GM19239 (cell line): Measurements from ENCODE around the gene SBF2.
"Not testable (repeated sequence)": the region's sequence is repeated elsewhere in the genome, so short reads cannot be mapped to it uniquely, and the experiment has no call there.

Experiments used
- DNase-seq: peaks from one replicate; pipeline ENCODE4 v3.0.0; 2011; ENCODE audit warnings: low spot score; ENCODE audit not compliant: insufficient read length
- FAIRE-seq: peaks from 2 replicates; lab custom pipeline; 2011; peaks lifted over from hg19 to GRCh38; lab: Jason Lieb, UNC

The SBF2 gene

GRCh38 chr11:10087923-10088225 lies 206.1 kb downstream of the SBF2 start:
- DNase-seq, FAIRE-seq: not testable (repeated sequence)

DNA sequence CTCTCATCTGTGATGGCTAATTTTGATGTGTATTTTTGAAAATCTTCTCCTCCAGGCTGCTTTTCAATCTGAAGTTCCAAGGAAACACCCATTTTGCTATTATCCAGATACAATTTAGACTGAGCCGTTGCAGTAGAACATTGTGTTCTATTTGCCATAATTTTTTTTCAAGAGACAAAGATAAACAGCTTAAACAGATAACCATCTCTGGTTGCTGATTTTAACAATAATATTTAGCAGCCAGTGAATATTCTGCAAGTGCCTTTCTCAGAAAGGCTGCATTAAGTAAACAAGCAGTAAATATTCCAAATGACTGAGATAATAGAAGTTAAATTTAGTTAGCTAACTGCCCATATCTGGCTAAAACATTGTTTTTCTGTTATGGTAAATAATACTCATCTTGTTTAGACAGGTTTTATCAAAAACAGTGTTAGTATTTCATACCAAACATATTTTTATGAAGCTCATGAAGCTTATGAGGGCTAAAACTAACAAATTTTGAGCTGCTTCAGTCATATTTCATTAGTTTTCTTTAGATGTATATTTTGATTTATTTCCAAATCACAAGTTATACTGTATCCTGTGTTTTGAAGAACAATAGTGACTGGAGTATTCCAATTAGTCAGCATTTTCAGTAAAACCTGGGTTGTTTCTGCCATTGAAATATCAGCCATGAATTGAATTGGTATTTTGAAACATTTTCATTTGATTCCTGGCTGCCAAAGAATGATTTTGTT lies 206.7 kb downstream of the SBF2 start:
- no peak for DNase-seq
- FAIRE-seq: no peak

- FAIRE-seq (no peak), DNase-seq (no peak)
These were observed 213.9 kb downstream of the SBF2 start for GRCh38 chr11:10080138-10080537.

DNA sequence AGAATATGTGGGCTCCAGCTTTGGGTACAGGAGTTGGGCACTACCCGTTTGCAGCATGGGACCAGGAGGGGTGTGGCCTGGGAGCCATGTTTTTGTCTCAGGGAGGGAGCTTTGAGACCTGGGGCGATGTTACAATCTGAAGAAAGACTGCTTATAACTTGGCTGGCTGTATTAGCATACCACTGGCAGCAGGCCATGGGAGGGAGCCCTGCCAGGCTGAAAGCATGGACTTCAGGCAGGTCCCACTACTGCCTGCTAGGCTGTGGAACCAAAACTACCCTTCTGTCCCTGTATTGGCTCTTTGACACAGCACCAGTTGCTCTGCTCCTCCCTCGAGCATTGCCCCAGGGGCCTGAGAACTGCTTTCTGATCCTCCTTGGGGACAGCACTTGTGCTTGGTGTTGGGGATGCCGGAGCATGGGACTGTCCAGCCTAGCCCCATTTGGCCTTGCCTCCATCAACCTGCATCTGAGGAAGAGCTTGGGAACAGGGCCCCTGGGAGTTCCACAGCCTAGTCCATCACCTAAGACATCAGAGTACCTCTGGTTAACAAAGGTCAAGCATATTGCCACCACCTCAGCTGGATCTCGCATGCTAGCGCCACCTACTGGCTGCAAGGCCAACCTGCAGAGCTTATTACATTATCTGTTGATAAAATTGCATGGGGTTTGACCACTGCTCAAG lies 217.4 kb downstream of the SBF2 start:
- DNase-seq (peak; percentile 15), FAIRE-seq (no peak)

DNA sequence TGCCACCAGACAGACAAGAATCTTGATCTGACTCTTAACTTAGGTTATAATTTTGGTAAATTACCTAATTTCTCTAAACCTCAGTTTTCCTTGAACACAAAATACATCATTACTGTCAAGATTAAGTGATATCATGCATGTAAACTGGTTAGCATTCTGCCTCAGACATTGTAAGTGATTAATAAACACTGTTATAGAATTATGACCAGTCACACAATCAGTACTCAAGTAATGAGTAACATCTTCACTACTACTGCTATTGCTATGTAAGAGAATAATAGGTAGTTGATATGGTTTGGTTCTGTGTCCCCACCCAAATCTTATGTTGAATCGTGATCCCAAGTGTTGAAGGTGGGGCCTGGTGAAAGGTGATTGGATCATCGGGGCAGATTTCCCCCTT lies 218.9 kb downstream of the SBF2 start:
- DNase-seq: no peak
- FAIRE-seq: no peak

DNA sequence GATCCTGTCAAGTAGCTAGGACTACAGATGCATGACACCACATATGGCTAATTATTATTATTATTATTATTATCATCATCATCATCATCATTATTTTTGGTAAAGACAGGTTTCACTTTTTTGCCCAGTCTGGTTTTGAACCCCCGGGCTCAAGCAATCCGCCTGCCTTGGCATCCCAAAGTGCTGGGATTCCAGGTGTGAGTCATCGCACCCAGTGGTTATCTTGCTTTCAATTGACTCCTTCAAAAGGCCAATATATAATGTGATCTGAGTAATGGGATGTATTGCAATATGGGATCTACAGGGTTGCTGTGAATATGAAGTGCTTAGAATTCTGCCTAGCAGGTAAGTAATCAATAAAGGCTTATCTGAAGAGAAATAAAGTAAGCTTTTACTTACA lies 221.2 kb downstream of the SBF2 start:
- DNase-seq: no peak
- no peak for FAIRE-seq

GRCh38 chr11:10072142-10072541 lies 221.9 kb downstream of the SBF2 start:
- FAIRE-seq: no peak
- no peak for DNase-seq

DNA sequence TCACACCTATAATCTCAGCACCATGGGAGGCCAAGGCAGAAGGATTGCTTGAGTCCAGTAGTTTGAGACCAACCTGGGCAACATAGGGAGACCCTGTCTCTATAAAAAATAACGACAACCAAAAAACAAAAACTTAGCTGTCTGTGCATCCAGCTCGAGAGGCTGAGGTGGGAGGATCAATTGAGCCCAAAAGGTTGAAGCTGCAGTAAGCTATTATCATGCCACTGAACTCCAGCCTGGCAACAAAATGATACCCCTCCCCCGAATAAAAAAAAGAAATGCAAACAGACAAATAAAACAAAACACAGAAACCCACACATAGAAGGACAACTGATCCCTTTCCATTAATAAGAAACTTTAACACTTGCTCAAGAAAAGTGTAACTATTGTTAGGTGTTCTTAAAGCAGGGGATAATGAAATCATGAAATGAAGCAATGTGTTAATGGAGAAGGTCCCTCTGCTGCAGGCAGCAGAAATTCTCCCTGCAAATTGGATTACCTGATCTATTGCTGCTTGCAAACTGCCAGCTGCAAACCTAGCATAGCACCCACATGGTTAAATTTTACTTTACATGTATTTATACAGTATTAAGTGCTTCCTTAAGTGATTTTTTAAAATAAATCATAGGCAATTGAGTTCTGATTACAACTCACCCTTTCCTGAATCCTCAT lies 226.3 kb downstream of the SBF2 start:
- no peak for FAIRE-seq
- DNase-seq: no peak

GRCh38 chr11:10066441-10066840 lies 227.6 kb downstream of the SBF2 start:
- DNase-seq: no peak
- FAIRE-seq: no peak

DNA sequence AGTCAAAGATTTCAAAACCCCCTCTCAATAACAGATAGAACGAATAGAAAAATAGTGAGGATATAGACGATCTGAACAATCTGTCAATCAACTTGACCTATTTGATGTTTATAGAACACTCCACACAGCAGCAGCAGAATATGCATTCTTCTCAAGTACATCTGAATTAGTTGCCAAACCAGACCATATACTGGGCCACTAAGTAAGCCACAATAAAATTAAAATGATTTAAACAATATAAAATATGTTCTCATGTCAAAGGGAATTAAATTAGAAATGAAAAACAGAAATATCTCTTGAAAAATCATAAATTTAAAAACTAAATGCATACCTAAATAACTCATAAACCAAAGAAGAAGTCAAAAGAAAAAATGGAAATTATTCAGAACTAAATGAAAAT lies 229.2 kb downstream of the SBF2 start:
- no peak for DNase-seq
- FAIRE-seq: no peak

GRCh38 chr11:10058356-10058755 lies 235.7 kb downstream of the SBF2 start:
- FAIRE-seq (no peak), DNase-seq (no peak)

GRCh38 chr11:10051868-10052586 lies 242.0 kb downstream of the SBF2 start:
- FAIRE-seq (no peak), DNase-seq (no peak)

DNA sequence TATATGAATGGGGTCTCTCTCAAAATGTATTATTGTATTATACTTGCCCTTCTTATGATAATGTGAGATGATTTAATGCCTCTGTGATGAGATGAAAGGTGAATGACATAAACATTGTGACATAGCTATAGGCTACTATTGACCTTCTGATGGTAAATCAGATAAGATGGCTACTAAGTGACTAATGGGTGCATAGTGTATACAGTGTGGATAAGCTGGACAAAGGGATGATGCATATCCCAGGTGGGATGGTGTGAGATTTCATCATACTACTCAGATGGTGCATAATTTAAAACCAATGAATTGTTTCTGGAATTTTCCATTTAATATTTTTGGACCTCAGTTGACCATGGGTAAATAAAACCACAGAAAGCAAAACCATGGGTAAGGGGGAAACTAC lies 243.5 kb downstream of the SBF2 start:
- DNase-seq (no peak), FAIRE-seq (no peak)

DNA sequence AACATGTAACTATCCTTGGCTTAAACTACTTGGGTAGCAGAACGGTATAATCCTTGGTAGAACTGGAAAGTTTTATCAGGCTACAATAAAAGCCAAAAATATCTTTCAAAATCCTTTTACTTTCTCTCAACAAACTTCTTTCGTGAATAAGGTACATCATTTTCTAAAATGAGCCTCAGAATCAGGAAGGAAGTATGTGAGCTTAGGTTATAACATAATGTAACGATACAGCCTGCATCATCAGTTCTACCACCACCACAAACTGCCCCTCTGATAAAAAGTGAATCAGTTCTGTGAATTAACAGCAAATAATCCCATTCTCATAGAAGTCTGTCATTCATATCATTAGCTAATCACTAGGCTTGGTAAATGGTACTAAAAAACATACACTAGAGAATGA lies 244.3 kb downstream of the SBF2 start:
- DNase-seq (no peak), FAIRE-seq (no peak)

- FAIRE-seq: no peak
- DNase-seq: no peak
These were observed 245.7 kb downstream of the SBF2 start for GRCh38 chr11:10048350-10048749.

DNA sequence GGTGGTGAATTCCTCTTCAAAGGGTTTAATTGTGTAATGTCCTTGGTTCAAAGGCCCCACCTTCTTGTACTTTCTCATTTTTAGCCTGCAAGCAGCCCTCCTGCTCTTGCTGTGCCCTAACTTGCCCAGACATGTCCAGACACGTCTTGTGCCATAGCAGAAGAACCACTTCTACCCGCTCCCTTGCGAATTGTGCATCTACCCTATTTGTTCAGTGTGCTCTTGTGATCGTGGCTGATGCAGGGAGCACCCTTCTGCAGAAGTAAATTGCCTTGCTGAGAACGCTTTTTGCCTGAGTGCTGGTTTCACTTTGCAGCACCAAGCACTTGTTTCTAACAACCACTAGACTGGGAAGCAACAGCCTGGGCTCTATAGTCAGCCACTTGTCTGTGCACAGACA lies 249.4 kb downstream of the SBF2 start:
- DNase-seq (no peak), FAIRE-seq (no peak)

DNA sequence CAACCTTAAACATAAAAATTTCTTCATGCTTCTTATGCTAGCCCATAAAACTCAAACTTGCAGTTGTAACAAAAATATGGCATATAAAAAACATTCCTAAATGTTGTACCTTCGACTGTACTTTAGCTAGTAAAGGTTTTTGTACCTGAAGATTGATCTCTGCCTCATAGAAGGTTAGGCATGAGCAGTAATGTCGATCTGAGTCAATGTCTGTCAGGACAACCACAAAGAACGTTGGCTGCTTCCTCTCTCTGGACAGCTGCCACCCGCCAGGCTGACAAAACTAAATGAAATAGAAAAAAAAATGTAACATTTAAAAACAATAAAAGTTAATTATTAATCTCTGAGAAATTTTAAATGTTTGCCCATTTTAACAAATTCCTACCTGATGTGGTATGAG lies 251.3 kb downstream of the SBF2 start:
- FAIRE-seq: no peak

GRCh38 chr11:10041748-10042446 lies 252.1 kb downstream of the SBF2 start:
- FAIRE-seq (no peak), DNase-seq (no peak)

More for the DNA sequence above, 251.3 kb downstream of the SBF2 start:
- no peak for DNase-seq

GRCh38 chr11:10041332-10041731 lies 252.7 kb downstream of the SBF2 start:
- FAIRE-seq: no peak

DNA sequence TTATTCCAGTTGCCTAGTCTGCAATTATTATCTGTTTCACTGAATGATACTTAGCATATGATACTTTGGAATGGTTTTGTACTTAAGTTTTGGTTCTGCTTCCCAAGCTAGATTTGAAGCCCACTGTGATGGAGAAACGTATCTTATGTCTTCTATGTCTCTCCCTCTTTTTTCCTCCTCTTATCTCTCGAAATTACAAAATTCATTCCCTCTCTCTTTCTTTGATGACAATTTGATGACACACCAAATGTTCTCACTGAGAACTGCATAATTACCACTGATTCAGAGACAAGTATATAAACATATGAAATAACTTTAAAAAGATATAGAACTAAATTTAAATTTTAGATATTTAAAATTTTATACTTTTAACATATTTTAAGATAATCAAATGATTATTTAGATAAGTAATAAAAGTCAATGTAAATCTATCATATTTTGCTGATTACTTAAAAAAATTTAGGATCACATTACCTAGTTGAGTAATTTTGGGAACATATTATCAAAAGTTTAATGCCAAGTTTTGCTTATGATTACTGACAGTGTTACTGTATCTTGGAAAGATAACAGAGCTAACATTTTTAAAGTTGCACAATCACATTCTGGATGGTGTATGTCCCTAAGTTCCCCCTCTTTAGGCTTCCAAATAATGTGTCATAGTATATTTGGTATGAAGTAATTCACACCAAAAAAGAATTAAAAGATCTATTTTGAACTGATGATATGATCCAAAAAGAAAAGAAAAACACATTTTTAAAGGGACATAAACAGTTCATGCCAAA lies 255.3 kb downstream of the SBF2 start:
- no peak for DNase-seq
- no peak for FAIRE-seq

More at GRCh38 chr11:10041332-10041731, 252.7 kb downstream of the SBF2 start:
- DNase-seq: no peak
